ENCODE data around the gene PDGFA. TPM values are rescaled to one million over a fixed set of nuclear protein-coding genes. Genes with fewer than 3 reads are reported as not detected.

Gene PDGFA
- total and polyA plus RNA-seq, 9 donors = 3.7 to 35.5 (median 8.7) TPM

DNA sequence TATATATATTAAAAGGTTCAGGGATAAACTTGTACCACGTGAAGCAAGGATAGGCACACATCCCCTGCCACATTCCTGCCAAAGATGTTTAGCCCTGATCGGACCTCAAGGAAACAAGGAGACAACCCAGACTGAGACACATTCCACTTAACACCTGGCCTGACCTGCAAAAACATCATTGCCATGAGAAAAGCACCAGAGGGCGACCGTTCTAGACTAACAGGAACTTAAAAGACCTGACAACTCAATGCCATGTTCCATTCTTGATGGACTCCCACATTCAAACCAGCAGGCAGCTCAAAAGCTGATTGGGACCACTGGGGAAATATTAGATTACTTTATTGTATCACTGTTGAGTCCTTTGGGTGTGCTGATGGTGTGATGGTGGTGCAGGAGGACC lies 8.1 kb upstream of the PDGFA start:
- TF ChIP-seq, protein P1, sequence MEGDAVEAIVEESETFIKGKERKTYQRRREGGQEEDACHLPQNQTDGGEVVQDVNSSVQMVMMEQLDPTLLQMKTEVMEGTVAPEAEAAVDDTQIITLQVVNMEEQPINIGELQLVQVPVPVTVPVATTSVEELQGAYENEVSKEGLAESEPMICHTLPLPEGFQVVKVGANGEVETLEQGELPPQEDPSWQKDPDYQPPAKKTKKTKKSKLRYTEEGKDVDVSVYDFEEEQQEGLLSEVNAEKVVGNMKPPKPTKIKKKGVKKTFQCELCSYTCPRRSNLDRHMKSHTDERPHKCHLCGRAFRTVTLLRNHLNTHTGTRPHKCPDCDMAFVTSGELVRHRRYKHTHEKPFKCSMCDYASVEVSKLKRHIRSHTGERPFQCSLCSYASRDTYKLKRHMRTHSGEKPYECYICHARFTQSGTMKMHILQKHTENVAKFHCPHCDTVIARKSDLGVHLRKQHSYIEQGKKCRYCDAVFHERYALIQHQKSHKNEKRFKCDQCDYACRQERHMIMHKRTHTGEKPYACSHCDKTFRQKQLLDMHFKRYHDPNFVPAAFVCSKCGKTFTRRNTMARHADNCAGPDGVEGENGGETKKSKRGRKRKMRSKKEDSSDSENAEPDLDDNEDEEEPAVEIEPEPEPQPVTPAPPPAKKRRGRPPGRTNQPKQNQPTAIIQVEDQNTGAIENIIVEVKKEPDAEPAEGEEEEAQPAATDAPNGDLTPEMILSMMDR (IDR thresholded peaks at IDR 0.05) = no peak
- no peak for TF ChIP-seq EP300 (IDR thresholded peaks at IDR 0.05)
- no peak for TF ChIP-seq POLR2A (IDR thresholded peaks at IDR 0.05)
- Histone ChIP-seq H3K9me3 (no peaks in the 10 kb centered on the region), H3K4me1 (ENCODE audit: insufficient read depth) (peaks cover 2% of the 10 kb centered on the region), H3K4me3 (no peak overlapping the region), H3K27ac (no peak overlapping the region), H3K27me3 (peaks cover 4% of the 10 kb centered on the region), H3K36me3 (no peaks in the 10 kb centered on the region)
- intact Hi-C loops (cut with DNase I) = loop anchor here in 1 of 4 donors (10.0 kb wide), 1 partner anchor 347 kb away; the partner anchor contains the start of gene GET4
- no peak for DNase-seq
- 85 to 91% (median 89%) methylated on average over 4 of the region's 4 CpGs for WGBS, 3 donors

DNA sequence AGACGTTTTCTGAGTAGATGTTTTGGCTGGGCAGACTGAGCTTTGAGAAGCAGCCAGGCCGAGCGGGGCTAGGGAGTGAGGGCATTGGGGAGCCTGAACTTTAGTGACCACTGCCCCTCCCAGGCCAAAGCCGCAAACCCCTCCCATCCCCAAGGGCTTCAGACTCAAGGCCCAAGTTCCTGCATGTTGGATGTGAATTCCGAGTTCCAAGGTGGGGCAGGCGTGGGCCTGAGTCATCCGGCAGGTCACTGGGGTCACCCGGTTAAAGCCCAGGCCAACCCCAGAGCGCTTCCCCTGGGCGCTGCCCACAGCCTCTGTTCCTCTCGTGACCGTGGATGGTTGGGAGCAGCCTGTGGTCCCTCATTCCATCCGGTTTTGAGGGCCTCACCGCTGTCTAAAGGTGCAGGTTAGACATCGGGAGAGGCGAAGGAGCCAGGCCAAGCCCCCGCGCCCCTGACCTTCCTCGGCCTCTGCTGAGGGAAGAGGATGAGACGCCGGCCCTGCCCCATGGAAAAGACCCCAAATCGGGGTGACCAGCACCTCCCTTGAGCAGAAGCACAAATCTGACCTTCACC lies 6.9 kb upstream of the PDGFA start:
- no peak overlapping the region for H3K4me3 ChIP-seq
- no peaks in the 10 kb centered on the region for H3K9me3 ChIP-seq
- intact Hi-C loops (cut with DNase I) = loop anchor here in 1 of 4 donors (10.0 kb wide), 1 partner anchor 348 kb away; the partner anchor contains the start of gene GET4
- no peak for DNase-seq
- peaks cover 5% of the 10 kb centered on the region for H3K27me3 ChIP-seq
- no peak overlapping the region for H3K27ac ChIP-seq
- TF ChIP-seq EP300 (IDR thresholded peaks at IDR 0.05) (no peak), POLR2A (IDR thresholded peaks at IDR 0.05) (no peak)
- TF ChIP-seq, protein P1 (IDR thresholded peaks at IDR 0.05) = no peak
- H3K36me3 ChIP-seq = no peaks in the 10 kb centered on the region
- WGBS, 3 donors = 77 to 79% (median 78%) methylated on average over 22 of the region's 22 CpGs
- peaks cover 4% of the 10 kb centered on the region for H3K4me1 ChIP-seq (ENCODE audit: insufficient read depth)

DNA sequence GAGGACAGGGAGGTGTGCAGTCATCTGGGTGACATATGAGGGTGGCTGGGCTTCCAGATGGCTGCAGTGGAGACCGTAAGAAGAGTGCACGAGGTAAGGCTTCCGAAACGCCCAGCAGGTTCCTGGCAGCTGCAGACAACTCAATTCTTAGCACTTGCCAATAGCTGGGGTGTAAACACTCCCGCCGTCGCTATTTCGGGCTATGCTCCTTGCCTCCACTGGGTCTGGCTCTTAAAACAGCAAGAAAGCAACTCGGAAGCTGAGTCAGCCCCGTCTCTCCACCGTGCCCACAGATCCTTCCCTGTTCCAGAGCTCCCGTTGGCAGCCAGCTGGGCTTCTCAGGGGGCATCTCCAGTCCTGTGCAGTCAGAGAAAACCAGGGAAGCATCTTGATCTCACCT lies 6.1 kb upstream of the PDGFA start:
- DNase-seq = no peak

DNA sequence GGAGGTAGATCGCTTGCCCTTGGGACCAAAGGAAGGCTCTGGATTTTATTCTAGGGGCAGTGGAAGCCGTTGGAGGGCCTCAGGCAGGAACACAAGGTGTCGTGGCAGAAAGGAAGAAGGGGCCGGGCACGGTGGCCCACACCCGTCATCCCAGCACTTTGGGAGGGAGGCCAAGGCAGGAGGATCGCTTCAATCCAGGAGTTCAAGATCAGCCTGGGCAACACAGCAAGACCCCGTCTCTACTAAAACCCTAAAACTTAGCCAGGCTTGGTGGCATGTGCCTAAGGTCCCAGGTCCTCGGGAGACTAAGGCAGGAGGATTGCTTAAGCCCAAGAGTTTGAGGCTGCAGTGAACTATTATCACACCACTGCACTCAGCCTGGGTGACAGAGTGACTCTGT lies 5.2 kb upstream of the PDGFA start:
- no peak overlapping the region for H3K27ac ChIP-seq
- TF ChIP-seq EP300 (IDR thresholded peaks at IDR 0.05) = no peak
- TF ChIP-seq, protein P1 (IDR thresholded peaks at IDR 0.05) = no peak
- TF ChIP-seq POLR2A (IDR thresholded peaks at IDR 0.05) = no peak
- 88 to 97% (median 96%) methylated on average over 9 of the region's 9 CpGs for WGBS, 3 donors
- H3K27me3 ChIP-seq = peaks cover 7% of the 10 kb centered on the region
- no peaks in the 10 kb centered on the region for H3K36me3 ChIP-seq
- H3K9me3 ChIP-seq = no peaks in the 10 kb centered on the region
- peaks cover 5% of the 10 kb centered on the region for H3K4me1 ChIP-seq (ENCODE audit: insufficient read depth)
- no peak for DNase-seq
- intact Hi-C loops (cut with DNase I) = loop anchor here in 2 of 4 donors (5.0 to 10.0 kb wide), 2 partner anchors 192 to 350 kb away; partner anchors contain the start of gene GET4 (in 1 of the 2)
- H3K4me3 ChIP-seq = no peak overlapping the region

More for the DNA sequence above, 6.1 kb upstream of the PDGFA start:
- Histone ChIP-seq H3K27ac (no peak overlapping the region), H3K9me3 (no peaks in the 10 kb centered on the region), H3K36me3 (no peaks in the 10 kb centered on the region), H3K27me3 (peaks cover 5% of the 10 kb centered on the region), H3K4me3 (no peak overlapping the region), H3K4me1 (ENCODE audit: insufficient read depth) (peaks cover 5% of the 10 kb centered on the region)
- TF ChIP-seq POLR2A (IDR thresholded peaks at IDR 0.05) (no peak), EP300 (IDR thresholded peaks at IDR 0.05) (no peak)
- TF ChIP-seq, protein P1 (IDR thresholded peaks at IDR 0.05) = no peak
- 76 to 81% (median 80%) methylated on average over 12 of the region's 12 CpGs for WGBS, 3 donors
- intact Hi-C loops (cut with DNase I) = loop anchor here in 1 of 4 donors (10.0 kb wide), 1 partner anchor 349 kb away; the partner anchor contains the start of gene GET4

Data from ovary (tissue), 9 donors.